Sigmoid colon (tissue), 7 donors: ENCODE measurements around the gene UNC119. TPM values are rescaled to one million over a fixed set of nuclear protein-coding genes. Genes with fewer than 3 reads are reported as not detected.
"Not testable (repeated sequence)": the region's sequence is repeated elsewhere in the genome, so short reads cannot be mapped to it uniquely, and the experiment has no call there.

Source experiments
- DNase-seq: peaks from one replicate; pipeline ENCODE4 v3.0.0-alpha.2; 2019
- H3K27ac ChIP-seq, 4 donors: fragments of 200-600 bp; sonication (generic); one replicate each; pipeline ENCODE4 v1.5.1; 2016 to 2019; ENCODE audit warnings: mild to moderate bottlenecking in 1 of 4
- H3K27me3 ChIP-seq, 3 donors: fragments of 200-600 bp; sonication (generic); one replicate each; pipeline ENCODE4 v1.5.1; 2019; ENCODE audit warnings: mild to moderate bottlenecking in 1 of 3
- H3K36me3 ChIP-seq, 4 donors: fragments of 200-600 bp; sonication (generic); one replicate each; pipeline ENCODE4 v1.5.1; 2016 to 2019
- H3K4me1 ChIP-seq, 4 donors: fragments of 200-600 bp; sonication (generic); one replicate each; pipeline ENCODE4 v1.5.1; 2017 to 2019
- H3K4me3 ChIP-seq, 4 donors: fragments of 200-600 bp; sonication (generic); one replicate each; pipeline ENCODE4 v1.5.1; 2017 to 2019; ENCODE audit warnings: mild to moderate bottlenecking in 2 of 4, moderate library complexity in 1 of 4
- H3K9me3 ChIP-seq, 4 donors: fragments of 200-600 bp in 3 of 4; sonication (generic) in 3 of 4; one replicate each; pipeline versions ENCODE4 v1.5.1 to v1.6.1; 2013 to 2019
- CTCF ChIP-seq, 4 experiments: fragments of 450-650 bp in 3 of 4; fragments of 200-600 bp in 1 of 4; IDR thresholded peaks; one replicate each; pipeline ENCODE4 v1.5.1; 2016 to 2019; ENCODE audit warnings: antibody characterized with exemption in 4 of 4, mild to moderate bottlenecking in 3 of 4, moderate library complexity in 2 of 4
- EP300 ChIP-seq, 4 donors: sonication (generic); formaldehyde crosslinking; IDR thresholded peaks; one replicate each; pipeline ENCODE4 v1.6.1; 2017; ENCODE audit warnings: antibody characterized with exemption in 4 of 4
- POLR2A ChIP-seq, 2 donors: fragments of 450-650 bp; IDR thresholded peaks; one replicate each; pipeline ENCODE4 v1.6.1; 2016; ENCODE audit warnings: antibody characterized with exemption in 2 of 2, mild to moderate bottlenecking in 2 of 2, moderate library complexity in 2 of 2
- POLR2AphosphoS5 ChIP-seq, 4 donors: sonication (generic); formaldehyde crosslinking; IDR thresholded peaks; one replicate each; pipeline ENCODE4 v1.6.1; 2017; ENCODE audit warnings: antibody characterized with exemption in 4 of 4
- WGBS, 2 donors: extraction: QIAGEN DNeasy Blood & Tissue Kit; methylation state at CpG; one replicate each; pipeline ENCODE4 v1.1.7; 2013; 5-methylcytosine and 5-hydroxymethylcytosine counted together
- intact Hi-C: fragments of 100-400 bp; cut with DNase I; formaldehyde crosslinking; loops from one replicate; pipeline ENCODE4 v1.15.1; 2023
- polyA plus RNA-seq, 3 donors: library from polyadenylated mRNA; stranded (reverse); fragments of 200-250 nt; gene quantifications; one replicate each; pipeline ENCODE4 v1.2.3, GENCODE V29; 2013
- total RNA-seq, 4 donors: library from RNA; depleted of rRNA; stranded (reverse); fragments of >200 nt; gene quantifications; one replicate each; pipeline ENCODE4 v1.1.0, GENCODE V29; 2016
- donor health status: healthy with polysubstance abuse.
- donor health status: Bipolar disorder and iron deficiency.
- donor health status: healthy.

Gene UNC119
- total and polyA plus RNA-seq, 7 donors: 20.7 to 35.8 (median 24.3) TPM

- 83 to 86% methylated on average over 6 of the region's 6 CpGs for WGBS, 2 donors
Observed at GRCh38 chr17:28523186-28523585, 29.2 kb downstream of the UNC119 start.

GRCh38 chr17:28522281-28522680 lies 30.1 kb downstream of the UNC119 start:
- WGBS, 2 donors: 92 to 95% methylated on average over 4 of the region's 4 CpGs
- DNase-seq, intact Hi-C loops, H3K4me3 ChIP-seq, H3K27ac ChIP-seq, H3K9me3 ChIP-seq, H3K4me1 ChIP-seq, H3K27me3 ChIP-seq, H3K36me3 ChIP-seq: not testable (repeated sequence)

More at GRCh38 chr17:28523186-28523585, 29.2 kb downstream of the UNC119 start:
- Histone ChIP-seq H3K27ac (no peak overlapping the region), H3K4me1 (no peaks in the 10 kb centered on the region), H3K36me3 (no peaks in the 10 kb centered on the region), H3K4me3 (no peak overlapping the region), H3K27me3 (no peaks in the 10 kb centered on the region), H3K9me3 (no peaks in the 10 kb centered on the region)
- TF ChIP-seq EP300 (IDR thresholded peaks at IDR 0.05) (no peak), CTCF (IDR thresholded peaks at IDR 0.05) (no peak), POLR2A (IDR thresholded peaks at IDR 0.05) (no peak), POLR2AphosphoS5 (IDR thresholded peaks at IDR 0.05) (no peak)
- intact Hi-C loops: no loop called here
- no peak for DNase-seq

- Histone ChIP-seq H3K36me3 (no peaks in the 10 kb centered on the region), H3K9me3 (no peaks in the 10 kb centered on the region), H3K4me1 (no peaks in the 10 kb centered on the region), H3K27ac (no peak overlapping the region), H3K27me3 (no peaks in the 10 kb centered on the region), H3K4me3 (no peak overlapping the region)
- WGBS, 2 donors: 85 to 88% methylated on average over 21 of the region's 21 CpGs
- no peak for DNase-seq
- intact Hi-C loops: no loop called here
- TF ChIP-seq EP300 (IDR thresholded peaks at IDR 0.05) (no peak), CTCF (IDR thresholded peaks at IDR 0.05) (no peak), POLR2AphosphoS5 (IDR thresholded peaks at IDR 0.05) (no peak), POLR2A (IDR thresholded peaks at IDR 0.05) (no peak)
Observed at GRCh38 chr17:28521311-28522085, 30.9 kb downstream of the UNC119 start.

GRCh38 chr17:28520687-28521086 lies 31.7 kb downstream of the UNC119 start:
- WGBS, 2 donors: 86 to 91% methylated on average over 6 of the region's 6 CpGs
- no peak for DNase-seq
- no peak overlapping the region for H3K4me3 ChIP-seq
- no peaks in the 10 kb centered on the region for H3K4me1 ChIP-seq
- H3K27ac ChIP-seq: no peak overlapping the region
- H3K9me3 ChIP-seq: no peaks in the 10 kb centered on the region
- intact Hi-C loops: no loop called here
- H3K36me3 ChIP-seq: no peaks in the 10 kb centered on the region
- TF ChIP-seq CTCF (IDR thresholded peaks at IDR 0.05) (no peak), POLR2AphosphoS5 (IDR thresholded peaks at IDR 0.05) (no peak), EP300 (IDR thresholded peaks at IDR 0.05) (no peak), POLR2A (IDR thresholded peaks at IDR 0.05) (no peak)
- no peaks in the 10 kb centered on the region for H3K27me3 ChIP-seq

- Histone ChIP-seq H3K4me3 (no peak overlapping the region), H3K4me1 (no peaks in the 10 kb centered on the region), H3K36me3 (no peaks in the 10 kb centered on the region), H3K27me3 (peaks cover 0 to 1% (median under 1%) of the 10 kb centered on the region in 3 donors), H3K27ac (no peak overlapping the region), H3K9me3 (no peaks in the 10 kb centered on the region)
- DNase-seq: no peak
- WGBS, 2 donors: 47 to 78% methylated on average over 5 of the region's 5 CpGs
- intact Hi-C loops: no loop called here
- TF ChIP-seq POLR2A (IDR thresholded peaks at IDR 0.05): no peak
- TF ChIP-seq EP300 (IDR thresholded peaks at IDR 0.05): no peak
- TF ChIP-seq CTCF (IDR thresholded peaks at IDR 0.05): no peak
- no peak for TF ChIP-seq POLR2AphosphoS5 (IDR thresholded peaks at IDR 0.05)
Observed at GRCh38 chr17:28519236-28519635, 33.2 kb downstream of the UNC119 start.
